Measurements from ENCODE around the gene NHEJ1.

DNA sequence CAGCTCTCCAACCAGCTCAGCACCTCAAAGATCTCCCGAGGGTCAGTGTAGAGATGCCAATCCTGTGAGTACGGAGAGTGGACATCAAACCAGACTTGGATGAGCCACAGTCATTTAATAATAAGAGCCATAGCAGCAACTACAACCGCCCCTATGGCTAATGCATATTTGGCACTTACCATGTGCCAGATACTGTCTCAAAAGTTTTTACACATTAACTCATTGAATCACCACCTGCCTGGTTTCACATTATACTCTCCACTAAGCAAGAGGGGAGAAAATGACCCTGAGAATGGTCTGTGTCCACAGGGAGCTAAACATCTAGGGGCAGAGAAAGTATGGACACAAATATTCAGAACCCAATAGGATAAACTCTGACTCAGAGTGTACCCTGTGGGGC, 13.5 kb upstream of the NHEJ1 start:
- TF ChIP-seq, protein P1, sequence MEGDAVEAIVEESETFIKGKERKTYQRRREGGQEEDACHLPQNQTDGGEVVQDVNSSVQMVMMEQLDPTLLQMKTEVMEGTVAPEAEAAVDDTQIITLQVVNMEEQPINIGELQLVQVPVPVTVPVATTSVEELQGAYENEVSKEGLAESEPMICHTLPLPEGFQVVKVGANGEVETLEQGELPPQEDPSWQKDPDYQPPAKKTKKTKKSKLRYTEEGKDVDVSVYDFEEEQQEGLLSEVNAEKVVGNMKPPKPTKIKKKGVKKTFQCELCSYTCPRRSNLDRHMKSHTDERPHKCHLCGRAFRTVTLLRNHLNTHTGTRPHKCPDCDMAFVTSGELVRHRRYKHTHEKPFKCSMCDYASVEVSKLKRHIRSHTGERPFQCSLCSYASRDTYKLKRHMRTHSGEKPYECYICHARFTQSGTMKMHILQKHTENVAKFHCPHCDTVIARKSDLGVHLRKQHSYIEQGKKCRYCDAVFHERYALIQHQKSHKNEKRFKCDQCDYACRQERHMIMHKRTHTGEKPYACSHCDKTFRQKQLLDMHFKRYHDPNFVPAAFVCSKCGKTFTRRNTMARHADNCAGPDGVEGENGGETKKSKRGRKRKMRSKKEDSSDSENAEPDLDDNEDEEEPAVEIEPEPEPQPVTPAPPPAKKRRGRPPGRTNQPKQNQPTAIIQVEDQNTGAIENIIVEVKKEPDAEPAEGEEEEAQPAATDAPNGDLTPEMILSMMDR (IDR thresholded peaks at IDR 0.05): no peak
- TF ChIP-seq POLR2A (IDR thresholded peaks at IDR 0.05): no peak
- no peak for TF ChIP-seq POLR2AphosphoS5 (IDR thresholded peaks at IDR 0.05)
